SU-DHL-6 (cell line): ENCODE data around the gene ARHGEF1.

Experiments used
- H2AFZ ChIP-seq: fragments of 200-600 bp; sonication (generic); 2 replicates; pipeline ENCODE4 v1.6.1; 2014; ENCODE audit warnings: low read depth, mild to moderate bottlenecking, moderate library complexity, mixed read lengths, antibody characterized with exemption, low read length; ENCODE audit not compliant: severe bottlenecking
- H3F3A ChIP-seq: fragments of 200-600 bp; shearing (Covaris generic); 2 replicates; pipeline ENCODE4 v1.6.0; 2016; ENCODE audit warnings: antibody characterized with exemption, mild to moderate bottlenecking; ENCODE audit not compliant: insufficient read depth
- H3K27ac ChIP-seq: fragments of 200-600 bp; sonication (generic); 2 replicates; pipeline ENCODE4 v1.5.1; 2016; ENCODE audit warnings: low read depth, mild to moderate bottlenecking, low read length, moderate library complexity, mixed read lengths
- H3K27me3 ChIP-seq: fragments of 200-600 bp; sonication (generic), shearing (Covaris generic); 2 replicates; pipeline ENCODE4 v1.6.0; 2014; ENCODE audit warnings: mild to moderate bottlenecking, low read length
- H3K36me3 ChIP-seq: fragments of 200-600 bp; sonication (generic); 2 replicates; pipeline ENCODE4 v1.6.1; 2014; ENCODE audit warnings: mild to moderate bottlenecking, low read length, mixed read lengths
- H3K4me2 ChIP-seq: fragments of 300-600, 200-600 bp; shearing (Covaris generic), sonication (generic); 2 replicates; pipeline ENCODE4 v1.6.0; 2014; ENCODE audit warnings: low read length, low read depth, mild to moderate bottlenecking; ENCODE audit not compliant: poor library complexity, severe bottlenecking
- H3K4me3 ChIP-seq: fragments of 200-600 bp; sonication (generic); 2 replicates; pipeline ENCODE4 v1.5.1; 2014; ENCODE audit warnings: antibody characterized with exemption, low read length, mild to moderate bottlenecking, mixed read lengths; ENCODE audit not compliant: insufficient read depth, poor library complexity, severe bottlenecking
- H3K79me2 ChIP-seq: fragments of 200-600 bp; sonication (generic); 2 replicates; pipeline ENCODE4 v1.6.1; 2014; ENCODE audit warnings: mild to moderate bottlenecking, low read length, moderate library complexity; ENCODE audit not compliant: insufficient read depth
- H3K9ac ChIP-seq: fragments of 200-600 bp; sonication (generic); 2 replicates; pipeline ENCODE4 v1.7.0; 2014; ENCODE audit warnings: mild to moderate bottlenecking, low read length
- H3K9me2 ChIP-seq: fragments of 200-600 bp; sonication (generic); replicated peaks from 2 replicates; pipeline ENCODE4 v1.6.1; 2014; ENCODE audit warnings: low read length; ENCODE audit not compliant: insufficient read depth
- H3K9me3 ChIP-seq: fragments of 200-600 bp; sonication (generic); 2 replicates; pipeline ENCODE4 v1.6.1; 2014; ENCODE audit warnings: low read length, mixed read lengths; ENCODE audit not compliant: insufficient read depth
- H4K20me1 ChIP-seq: fragments of 200-600 bp; sonication (generic); 2 replicates; pipeline ENCODE4 v1.6.1; 2014; ENCODE audit warnings: low read depth, mild to moderate bottlenecking, antibody characterized with exemption, low read length, moderate library complexity, mixed read lengths
- EZH2phosphoT487 ChIP-seq: fragments of 200-600 bp; sonication (generic), shearing (Covaris generic); conservative IDR thresholded peaks from 2 replicates; pipeline ENCODE4 v1.6.1; 2018; ENCODE audit warnings: mild to moderate bottlenecking, antibody characterized with exemption, low read length, moderate library complexity, mixed read lengths
- TF ChIP-seq, protein P1 (sequence below): fragments of 200-600 bp; sonication (generic); IDR thresholded peaks from one replicate; pipeline ENCODE4 v1.5.1; 2017; ENCODE audit warnings: antibody characterized with exemption, mild to moderate bottlenecking, low read length, moderate library complexity; ENCODE audit not compliant: insufficient read depth, poor library complexity, severe bottlenecking

ARHGEF1 gene

DNA sequence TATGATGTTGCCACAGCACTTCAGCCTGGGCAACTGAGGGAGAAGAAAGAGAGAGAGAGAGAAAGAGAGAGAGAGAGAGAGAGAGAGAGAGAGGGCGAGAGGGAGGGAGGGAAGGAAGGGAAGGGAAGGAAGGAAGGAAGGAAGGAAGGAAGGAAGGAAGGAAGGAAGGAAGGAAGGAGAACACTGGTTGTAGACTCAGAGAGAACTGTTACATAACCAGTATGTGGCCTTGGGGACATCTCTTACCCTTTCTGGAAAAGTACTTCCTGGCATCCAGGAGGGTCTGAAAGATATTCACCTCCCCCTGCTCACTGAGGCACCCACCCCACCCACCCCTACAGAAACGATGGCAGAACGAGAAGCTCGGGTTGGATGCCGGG is 2.7 kb upstream of the ARHGEF1 start:
- Histone ChIP-seq H3K27ac (peak overlapping the region; percentile 100), H2AFZ (no peak overlapping the region), H3K27me3 (no peaks in the 10 kb centered on the region), H3K9ac (peak overlapping the region; percentile 99), H3K36me3 (peaks cover 20% of the 10 kb centered on the region), H3F3A (peaks cover 74% of the 10 kb centered on the region), H3K4me3 (no peak overlapping the region), H3K79me2 (peaks cover 43% of the 10 kb centered on the region), H3K4me2 (peak overlapping the region; percentile 98), H3K9me3 (no peaks in the 10 kb centered on the region), H4K20me1 (no peaks in the 10 kb centered on the region), H3K9me2 (no peaks in the 10 kb centered on the region)
- TF ChIP-seq EZH2phosphoT487: no peak
- TF ChIP-seq, protein P1, sequence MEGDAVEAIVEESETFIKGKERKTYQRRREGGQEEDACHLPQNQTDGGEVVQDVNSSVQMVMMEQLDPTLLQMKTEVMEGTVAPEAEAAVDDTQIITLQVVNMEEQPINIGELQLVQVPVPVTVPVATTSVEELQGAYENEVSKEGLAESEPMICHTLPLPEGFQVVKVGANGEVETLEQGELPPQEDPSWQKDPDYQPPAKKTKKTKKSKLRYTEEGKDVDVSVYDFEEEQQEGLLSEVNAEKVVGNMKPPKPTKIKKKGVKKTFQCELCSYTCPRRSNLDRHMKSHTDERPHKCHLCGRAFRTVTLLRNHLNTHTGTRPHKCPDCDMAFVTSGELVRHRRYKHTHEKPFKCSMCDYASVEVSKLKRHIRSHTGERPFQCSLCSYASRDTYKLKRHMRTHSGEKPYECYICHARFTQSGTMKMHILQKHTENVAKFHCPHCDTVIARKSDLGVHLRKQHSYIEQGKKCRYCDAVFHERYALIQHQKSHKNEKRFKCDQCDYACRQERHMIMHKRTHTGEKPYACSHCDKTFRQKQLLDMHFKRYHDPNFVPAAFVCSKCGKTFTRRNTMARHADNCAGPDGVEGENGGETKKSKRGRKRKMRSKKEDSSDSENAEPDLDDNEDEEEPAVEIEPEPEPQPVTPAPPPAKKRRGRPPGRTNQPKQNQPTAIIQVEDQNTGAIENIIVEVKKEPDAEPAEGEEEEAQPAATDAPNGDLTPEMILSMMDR: no peak

DNA sequence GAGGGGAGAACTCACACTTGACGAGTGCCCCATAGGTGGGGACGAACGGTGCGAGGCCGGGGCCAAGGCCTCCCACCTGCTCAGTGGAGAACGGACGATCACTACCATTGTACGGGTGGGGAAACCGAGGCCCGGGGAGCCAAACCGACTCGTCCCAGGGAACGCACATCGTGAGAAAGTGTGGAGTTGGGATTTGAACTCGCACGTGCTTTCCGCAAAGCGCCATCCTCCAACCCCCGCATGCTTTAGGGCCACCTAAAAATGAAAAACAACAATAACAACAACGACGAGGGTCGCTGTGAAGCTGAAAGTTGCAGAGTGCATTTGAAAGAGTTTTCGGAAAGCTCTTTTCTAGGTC is 458 bp downstream of the ARHGEF1 start:
- H2AFZ ChIP-seq: no peak overlapping the region
- peak overlapping the region; percentile 65 for H3K4me3 ChIP-seq
- peak overlapping the region; percentile 89 for H3K9ac ChIP-seq
- H3K4me2 ChIP-seq: peak overlapping the region; percentile 68
- no peaks in the 10 kb centered on the region for H3K27me3 ChIP-seq
- H3K9me3 ChIP-seq: no peaks in the 10 kb centered on the region
- peaks cover 11% of the 10 kb centered on the region for H3K36me3 ChIP-seq
- peak overlapping the region; percentile 100 for H3K27ac ChIP-seq
- TF ChIP-seq, protein P1: no peak
- TF ChIP-seq EZH2phosphoT487: no peak
- no peaks in the 10 kb centered on the region for H4K20me1 ChIP-seq
- peaks cover 57% of the 10 kb centered on the region for H3K79me2 ChIP-seq
- H3K9me2 ChIP-seq: no peaks in the 10 kb centered on the region
- peaks cover 53% of the 10 kb centered on the region for H3F3A ChIP-seq

DNA sequence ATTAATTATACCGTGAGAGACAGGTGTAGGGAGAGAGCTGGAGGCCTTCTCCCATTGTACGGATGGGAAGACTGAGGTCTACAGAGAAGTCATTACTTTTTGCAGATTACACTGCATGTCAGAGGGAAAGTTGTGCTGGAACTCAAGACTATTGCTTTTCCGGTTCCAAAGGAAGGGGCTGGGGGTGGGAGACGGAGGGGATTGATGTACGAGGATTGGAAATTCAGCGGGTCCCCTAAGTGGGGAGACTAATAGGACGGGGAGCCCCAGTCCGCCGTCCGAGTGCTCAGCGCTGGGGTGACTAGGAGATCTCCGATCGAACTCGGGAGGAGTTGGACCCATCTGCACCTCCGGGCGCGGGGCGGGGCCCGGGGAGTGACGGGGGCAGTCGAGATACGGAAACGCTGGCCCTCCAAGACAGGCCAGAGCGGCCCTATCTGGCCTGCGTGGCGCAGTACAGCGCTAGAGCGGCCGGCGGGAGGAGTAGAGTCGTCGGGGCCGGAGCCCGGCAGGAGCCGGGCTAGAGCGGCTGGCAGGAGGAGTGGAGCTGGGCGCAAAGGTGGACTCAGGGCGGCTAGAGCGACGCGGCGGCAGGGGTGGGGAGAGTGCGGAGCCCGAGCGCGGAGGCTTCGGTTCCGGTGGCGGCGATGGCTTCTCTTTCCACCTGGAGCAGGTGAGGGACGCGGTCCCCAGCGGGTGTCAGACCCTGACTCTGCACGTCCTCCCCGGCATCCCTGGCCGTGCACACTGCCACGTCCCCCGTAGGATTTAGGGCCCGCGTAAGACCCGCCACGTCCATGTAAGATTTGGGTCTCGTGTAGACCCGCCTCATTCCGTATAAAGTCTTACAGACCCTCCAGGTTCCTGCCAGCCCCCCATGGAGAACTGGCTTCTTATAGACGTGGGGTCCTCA is 1.1 kb downstream of the ARHGEF1 start:
- peak overlapping the region; percentile 89 for H3K9ac ChIP-seq
- TF ChIP-seq, protein P1: no peak
- no peak for TF ChIP-seq EZH2phosphoT487
- H3K4me2 ChIP-seq: peak overlapping the region; percentile 97
- peak overlapping the region; percentile 100 for H3K27ac ChIP-seq
- peaks cover 47% of the 10 kb centered on the region for H3F3A ChIP-seq
- no peaks in the 10 kb centered on the region for H3K27me3 ChIP-seq
- H3K36me3 ChIP-seq: peaks cover 5% of the 10 kb centered on the region; the same call in 1 of the 2 replicates
- H3K9me3 ChIP-seq: no peaks in the 10 kb centered on the region
- no peaks in the 10 kb centered on the region for H3K9me2 ChIP-seq
- peak overlapping the region; percentile 65 for H3K4me3 ChIP-seq
- no peak overlapping the region for H2AFZ ChIP-seq
- H3K79me2 ChIP-seq: peaks cover 57% of the 10 kb centered on the region
- no peaks in the 10 kb centered on the region for H4K20me1 ChIP-seq
